Fibroblast of lung (primary cell): ENCODE measurements around the gene MACF1. TPM values are rescaled to one million over a fixed set of nuclear protein-coding genes. Genes with fewer than 3 reads are reported as not detected.

Experiments used
- DNase-seq, 2 donors: peaks; one replicate each; pipeline versions ENCODE4 v3.0.0 to v3.0.0-alpha.2; 2010; ENCODE audit warnings: low read depth in 2 of 2
- H2AFZ ChIP-seq: 2 replicates; pipeline ENCODE4 v1.5.1; 2012; ENCODE audit warnings: low read length, control low read depth, inconsistent platforms
- H3K27ac ChIP-seq: 2 replicates; pipeline ENCODE4 v1.5.1; 2011; ENCODE audit warnings: low read length, control low read depth; ENCODE audit not compliant: insufficient read depth
- H3K27me3 ChIP-seq: 2 replicates; pipeline ENCODE4 v1.5.1; 2011; ENCODE audit warnings: mild to moderate bottlenecking, low read length; ENCODE audit not compliant: control insufficient read depth, insufficient read depth
- H3K36me3 ChIP-seq: 2 replicates; pipeline ENCODE4 v1.5.1; 2011; ENCODE audit warnings: low read length; ENCODE audit not compliant: control insufficient read depth, insufficient read depth
- H3K4me1 ChIP-seq: 2 replicates; pipeline ENCODE4 v1.5.1; 2011; ENCODE audit warnings: low read length; ENCODE audit not compliant: control insufficient read depth, insufficient read depth; ENCODE audit errors: extremely low read depth
- H3K4me2 ChIP-seq: 2 replicates; pipeline ENCODE4 v1.5.1; 2011; ENCODE audit warnings: low read length, control low read depth; ENCODE audit not compliant: insufficient read depth; ENCODE audit errors: extremely low read depth
- H3K4me3 ChIP-seq, 4 experiments: fragments of 200-600 bp in 1 of 4; sonication (generic) in 1 of 4; replicated peaks in 1 of 4; 2 replicates each; pipeline ENCODE4 v1.5.1; 2011 to 2016; ENCODE audit warnings: low read length in 4 of 4, low read depth in 3 of 4, mild to moderate bottlenecking in 3 of 4, control low read depth in 2 of 4, inconsistent platforms in 1 of 4, mixed read lengths in 1 of 4; ENCODE audit not compliant: insufficient read depth in 1 of 4; ENCODE audit errors: control extremely low read depth in 1 of 4
- H3K79me2 ChIP-seq: 2 replicates; pipeline ENCODE4 v1.5.1; 2012; ENCODE audit warnings: mild to moderate bottlenecking, low read length, inconsistent platforms; ENCODE audit not compliant: control insufficient read depth, insufficient read depth
- H3K9ac ChIP-seq: 2 replicates; pipeline ENCODE4 v1.5.1; 2011; ENCODE audit warnings: mild to moderate bottlenecking, low read length, control low read depth; ENCODE audit not compliant: insufficient read depth
- H3K9me3 ChIP-seq: 2 replicates; pipeline ENCODE4 v1.5.1; 2012; ENCODE audit warnings: low read depth, low read length; ENCODE audit not compliant: control insufficient read depth, insufficient read depth
- H4K20me1 ChIP-seq: 2 replicates; pipeline ENCODE4 v1.5.1; 2011; ENCODE audit warnings: low read length; ENCODE audit not compliant: control insufficient read depth, insufficient read depth; ENCODE audit errors: extremely low read depth
- CTCF ChIP-seq, 2 donors: IDR thresholded peaks in 1 of 2; conservative IDR thresholded peaks in 1 of 2; 1 replicate in 1 of 2; 2 replicates in 1 of 2; pipeline ENCODE4 v1.5.1; 2011 to 2012; ENCODE audit warnings: low read length in 2 of 2, control low read depth in 1 of 2, inconsistent platforms in 1 of 2, low read depth in 1 of 2, mild to moderate bottlenecking in 1 of 2
- EZH2 ChIP-seq: IDR thresholded peaks from 2 replicates; pipeline ENCODE4 v1.5.1; 2012; ENCODE audit warnings: low read length, control low read depth, mild to moderate bottlenecking; ENCODE audit errors: missing control alignments
- polyA plus RNA-seq, 2 donors: library from polyadenylated mRNA; depleted of rRNA in 1 of 2; stranded (reverse) in 1 of 2; unstranded in 1 of 2; fragments of >200 nt; gene quantifications; 2 replicates each; pipeline ENCODE4 v1.2.1, GENCODE V29; 2011 to 2012; ENCODE audit warnings: missing spikeins in 1 of 2
- total RNA-seq: library from RNA; depleted of rRNA; stranded (reverse); fragments of >200 nt; gene quantifications from 2 replicates; pipeline ENCODE4 v1.2.1, GENCODE V29; 2014

MACF1 gene
- total and polyA plus RNA-seq, 2 donors (not counting 1 experiment from before 2014, with no cell fraction given): 178 to 414 TPM

- no peak for DNase-seq
- peaks cover 2% of the 10 kb centered on the region for H3K4me1 ChIP-seq
- no peak overlapping the region for H3K9ac ChIP-seq
- peaks cover 12% of the 10 kb centered on the region for H3K27me3 ChIP-seq
- no peaks in the 10 kb centered on the region for H4K20me1 ChIP-seq
- no peaks in the 10 kb centered on the region for H3K9me3 ChIP-seq
- no peak overlapping the region for H3K4me3 ChIP-seq
- TF ChIP-seq CTCF (conservative IDR thresholded peaks at IDR 0.05 in 1 of 2, IDR thresholded peaks at IDR 0.05 in 1 of 2; ENCODE audit: low read depth in 1 of 2, low read length in 2 of 2): no peak
- no peak for TF ChIP-seq EZH2
- no peak overlapping the region for H3K27ac ChIP-seq
- no peak overlapping the region for H3K4me2 ChIP-seq
- H3K36me3 ChIP-seq: peaks cover 14% of the 10 kb centered on the region
- H2AFZ ChIP-seq: no peak overlapping the region
- H3K79me2 ChIP-seq: no peaks in the 10 kb centered on the region
Observed at GRCh38 chr1:39488793-39489566, 284.5 kb downstream of the MACF1 start.

DNA sequence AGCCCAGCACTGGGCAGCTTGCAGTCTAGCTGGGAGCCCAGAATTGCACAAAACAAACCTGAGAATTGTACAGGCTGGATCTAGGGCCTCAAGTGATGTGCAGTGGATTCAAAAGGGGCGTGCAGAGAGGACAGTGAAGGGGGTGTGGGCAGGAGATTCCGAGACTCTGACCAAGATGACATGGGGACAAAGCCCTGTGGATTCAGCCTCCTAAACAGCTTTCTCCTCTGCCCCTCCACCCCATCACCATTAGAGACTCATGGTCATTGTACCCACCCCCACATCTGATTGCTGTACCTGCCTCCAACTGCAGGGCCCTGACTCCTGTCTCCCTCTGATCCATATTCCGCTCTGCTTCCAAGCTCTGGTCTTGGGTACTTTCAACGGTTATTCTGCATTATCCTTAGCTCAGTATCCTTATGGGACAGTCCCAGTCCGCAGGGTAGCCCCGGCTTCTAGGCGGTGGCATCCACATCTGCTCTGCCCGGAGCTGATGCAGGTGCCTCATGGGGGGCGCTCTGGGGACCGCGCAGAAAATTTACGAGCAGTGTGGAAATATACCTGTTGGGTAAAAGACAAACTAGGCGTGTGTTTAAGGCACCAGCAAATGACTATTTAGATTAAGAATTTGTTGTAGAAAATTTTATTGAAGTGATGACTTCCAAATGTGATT lies 285.2 kb downstream of the MACF1 start:
- Histone ChIP-seq H3K4me1 (peaks cover 2% of the 10 kb centered on the region), H2AFZ (no peak overlapping the region), H3K9me3 (no peaks in the 10 kb centered on the region), H3K27ac (no peak overlapping the region), H3K36me3 (peaks cover 12% of the 10 kb centered on the region), H4K20me1 (no peaks in the 10 kb centered on the region), H3K27me3 (peaks cover 12% of the 10 kb centered on the region), H3K4me3 (no peak overlapping the region), H3K9ac (no peak overlapping the region), H3K79me2 (no peaks in the 10 kb centered on the region), H3K4me2 (no peak overlapping the region)
- TF ChIP-seq EZH2: no peak
- no peak for TF ChIP-seq CTCF (conservative IDR thresholded peaks at IDR 0.05 in 1 of 2, IDR thresholded peaks at IDR 0.05 in 1 of 2; ENCODE audit: low read depth in 1 of 2, low read length in 2 of 2)
- DNase-seq: no peak

DNA sequence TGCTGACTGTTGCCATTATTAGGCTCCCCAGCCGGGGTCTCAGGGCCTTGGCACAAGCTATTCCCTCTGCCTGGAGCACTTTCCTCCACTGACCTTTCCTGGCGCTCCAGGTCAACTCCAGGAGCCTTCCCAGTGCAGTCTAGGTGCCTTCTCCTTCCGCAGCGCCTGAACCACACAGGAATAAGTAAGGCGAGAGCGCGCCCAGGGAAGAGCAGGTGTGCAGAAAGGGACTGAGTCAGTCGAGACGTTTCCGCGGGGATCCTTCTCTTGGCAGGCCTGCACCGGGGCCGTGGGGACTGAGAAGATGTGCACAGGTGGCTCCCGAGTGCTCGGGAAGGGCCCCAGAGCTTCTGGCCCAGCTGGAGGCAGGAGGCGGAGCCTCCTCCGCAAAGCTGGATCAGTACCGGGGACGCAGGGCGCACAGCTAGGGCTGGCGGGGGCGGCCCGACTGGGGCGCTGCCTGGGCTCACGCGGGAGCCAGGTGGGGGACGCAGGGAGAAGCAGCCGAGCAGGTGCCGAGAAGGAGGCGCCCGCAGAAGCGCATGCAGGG lies 286.2 kb downstream of the MACF1 start:
- H3K36me3 ChIP-seq: peaks cover 6% of the 10 kb centered on the region
- no peak overlapping the region for H3K27ac ChIP-seq
- TF ChIP-seq EZH2 (no peak), CTCF (conservative IDR thresholded peaks at IDR 0.05 in 1 of 2, IDR thresholded peaks at IDR 0.05 in 1 of 2; ENCODE audit: low read depth in 1 of 2, low read length in 2 of 2) (no peak)
- H3K79me2 ChIP-seq: no peaks in the 10 kb centered on the region
- peak overlapping the region; percentile 59 for H3K4me2 ChIP-seq
- DNase-seq: no peak
- H4K20me1 ChIP-seq: no peaks in the 10 kb centered on the region
- H3K9me3 ChIP-seq: no peaks in the 10 kb centered on the region
- no peaks in the 10 kb centered on the region for H3K4me1 ChIP-seq
- peak overlapping the region in 1 of 4 experiments; percentile 21 for H3K4me3 ChIP-seq
- H3K27me3 ChIP-seq: peaks cover 12% of the 10 kb centered on the region
- H2AFZ ChIP-seq: no peak overlapping the region
- no peak overlapping the region for H3K9ac ChIP-seq
